ENCODE data around the gene ARL11.

DNA sequence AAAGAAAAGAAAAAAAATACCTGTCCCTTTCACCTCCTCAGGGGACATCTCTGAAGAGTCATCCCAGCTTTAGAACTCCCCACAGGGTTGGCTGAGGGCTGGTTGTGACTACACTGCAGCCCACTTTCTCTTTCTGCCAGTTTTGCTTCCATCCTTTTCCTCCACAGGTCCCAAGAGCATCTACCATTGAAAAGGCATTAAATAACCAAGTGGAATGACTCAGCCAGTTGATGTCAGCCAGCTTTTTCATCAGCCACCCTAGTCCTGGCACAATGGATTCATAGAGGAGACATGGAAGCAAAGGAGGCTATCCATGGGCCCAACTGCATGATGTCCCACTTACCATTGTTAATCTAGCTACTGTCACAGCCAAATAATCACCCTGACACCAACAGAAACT is 33.7 kb upstream of the ARL11 start:
- TF ChIP-seq POLR2A (IDR thresholded peaks at IDR 0.05; ENCODE audit: low read length): no peak
- TF ChIP-seq GATA1 (IDR thresholded peaks at IDR 0.05; ENCODE audit: low read depth, low read length): no peak

Data from erythroblast (primary cell).